ENCODE results near the gene ZNF799.
A peak's percentile ranks its signal among the peaks of the same experiment; 100 is the strongest.
"Not testable (repeated sequence)": the region's sequence is repeated elsewhere in the genome, so short reads cannot be mapped to it uniquely, and the experiment has no call there.

The ZNF799 gene

GRCh38 chr19:12400633-12401502 lies at the start of gene ZNF799:
Gene ZNF799, minus strand, starts transcription at chr19:12401271. Its CDS starts 201 bp downstream, at chr19:12401070.
- DNase-seq, result peak; percentile 84

DNA sequence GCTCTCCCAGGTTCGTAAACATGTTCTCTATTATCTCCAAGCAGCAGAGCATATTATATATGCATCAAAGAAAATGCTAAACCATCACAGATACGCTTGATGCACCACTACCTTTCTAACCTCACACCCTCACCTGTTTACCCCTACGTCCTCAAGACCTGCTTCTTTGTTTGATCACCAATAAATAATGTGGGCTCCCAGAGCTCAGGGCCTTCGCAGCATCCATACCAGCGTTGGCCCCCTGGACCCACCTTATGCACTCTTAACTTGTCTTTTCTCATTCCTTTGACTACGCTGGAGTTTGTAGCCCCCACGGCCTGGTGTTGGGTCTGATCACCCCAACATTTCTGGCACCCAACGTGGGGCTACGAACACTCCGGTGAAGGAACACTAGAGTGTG lies 49.8 kb upstream of the ZNF799 start:
- no peak for DNase-seq

DNA sequence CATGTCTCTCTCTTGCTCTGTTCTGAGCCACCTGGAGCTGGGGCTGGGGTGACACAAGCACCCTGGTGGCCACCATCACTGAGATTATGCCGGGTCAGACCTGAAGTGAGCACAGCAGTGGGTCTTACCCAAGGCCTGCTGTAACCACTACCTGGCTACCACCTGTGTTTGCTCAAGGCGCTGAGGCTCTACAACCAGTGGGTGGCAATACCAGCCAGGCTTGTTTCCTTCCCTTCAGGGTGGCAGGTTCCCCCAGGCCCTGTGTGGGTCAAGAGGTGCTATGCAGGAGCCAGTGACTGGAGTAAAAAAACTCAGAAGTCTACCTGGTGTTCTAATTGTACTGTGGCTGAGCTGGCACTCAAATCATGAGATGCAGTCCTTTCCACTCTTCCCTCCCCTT lies 47.7 kb upstream of the ZNF799 start:
- no peak for DNase-seq

- peak; percentile 98 for DNase-seq
Observed at GRCh38 chr19:12440541-12441316, 39.7 kb upstream of the ZNF799 start, which contains the start of gene ZNF443. Gene ZNF443, minus strand, starts transcription at chr19:12441021. Its CDS starts 107 bp downstream, at chr19:12440914.

GRCh38 chr19:12439686-12440540 lies 38.8 kb upstream of the ZNF799 start:
- peak; percentile 42 for DNase-seq

DNA sequence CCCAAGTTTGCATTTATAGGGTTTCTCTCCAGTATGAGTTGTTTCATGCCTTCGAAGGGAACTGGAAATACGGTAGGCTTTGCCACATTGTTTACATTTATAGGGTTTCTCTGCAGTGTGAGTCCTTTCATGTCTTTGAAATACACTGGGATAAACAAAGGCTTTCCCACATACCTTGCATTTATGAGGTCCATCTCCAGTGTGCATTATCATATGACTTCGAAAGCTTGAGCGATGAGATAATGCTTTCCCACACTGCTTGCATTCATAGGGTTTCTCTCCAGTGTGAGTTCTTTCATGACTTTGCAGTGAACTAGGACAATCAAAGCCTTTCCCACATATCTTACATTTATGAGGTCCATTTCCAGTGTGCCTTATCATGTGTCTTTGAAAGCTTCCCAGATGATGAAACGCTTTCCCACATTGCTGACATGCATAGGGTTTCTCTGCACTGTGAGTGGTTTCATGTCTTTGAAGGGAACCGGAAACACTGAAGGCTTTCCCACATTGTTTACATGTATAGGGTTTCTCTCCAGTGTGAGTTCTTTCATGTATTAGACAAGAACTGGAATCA lies 29.7 kb upstream of the ZNF799 start:
- DNase-seq, result not testable (repeated sequence)

GRCh38 chr19:12425888-12426274 lies 24.8 kb upstream of the ZNF799 start:
- no peak for DNase-seq

GRCh38 chr19:12425236-12425887 lies 24.3 kb upstream of the ZNF799 start:
- no peak for DNase-seq

- DNase-seq, result not testable (repeated sequence)
Observed at GRCh38 chr19:12417273-12417672, 16.2 kb upstream of the ZNF799 start.

DNA sequence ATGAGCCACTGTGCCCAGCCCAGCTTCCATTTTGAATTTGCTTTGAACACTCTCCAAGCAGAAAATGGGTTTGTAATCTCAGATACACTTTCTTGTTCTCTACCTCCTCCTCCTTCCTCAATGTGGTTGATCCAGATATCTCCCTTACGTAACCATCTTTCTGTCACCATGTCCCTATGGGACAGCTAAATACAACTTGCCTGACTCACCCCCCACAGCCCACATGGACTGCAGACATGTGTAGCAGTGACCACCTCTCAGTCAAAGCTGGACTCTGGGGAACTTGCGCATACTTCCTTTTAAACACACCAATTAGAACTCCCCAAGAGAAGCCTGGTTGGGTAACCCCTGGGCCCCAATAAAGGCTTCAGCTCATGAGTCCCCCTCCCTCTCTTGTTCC lies 10.8 kb upstream of the ZNF799 start:
- no peak for DNase-seq

GRCh38 chr19:12399901-12400632 lies 1.0 kb downstream of the ZNF799 start:
- DNase-seq, result peak; percentile 16

DNA sequence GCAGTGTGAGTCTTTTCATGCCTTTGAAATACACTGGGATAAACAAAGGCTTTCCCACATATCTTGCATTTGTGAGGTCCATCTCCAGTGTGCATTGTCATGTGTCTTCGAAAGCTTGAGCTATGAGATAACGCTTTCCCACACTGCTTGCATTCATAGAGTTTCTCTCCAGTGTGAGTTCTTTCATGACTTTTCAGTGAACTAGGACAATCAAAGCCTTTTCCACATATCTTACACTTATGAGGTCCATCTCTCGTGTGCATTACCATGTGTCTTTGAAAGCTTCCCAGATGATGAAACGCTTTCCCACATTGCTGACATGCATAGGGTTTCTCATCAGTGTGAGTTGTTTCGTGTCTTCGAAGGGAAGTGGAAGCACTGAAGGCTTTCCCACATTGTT lies 9.9 kb downstream of the ZNF799 start:
- DNase-seq, result not testable (repeated sequence)

DNA sequence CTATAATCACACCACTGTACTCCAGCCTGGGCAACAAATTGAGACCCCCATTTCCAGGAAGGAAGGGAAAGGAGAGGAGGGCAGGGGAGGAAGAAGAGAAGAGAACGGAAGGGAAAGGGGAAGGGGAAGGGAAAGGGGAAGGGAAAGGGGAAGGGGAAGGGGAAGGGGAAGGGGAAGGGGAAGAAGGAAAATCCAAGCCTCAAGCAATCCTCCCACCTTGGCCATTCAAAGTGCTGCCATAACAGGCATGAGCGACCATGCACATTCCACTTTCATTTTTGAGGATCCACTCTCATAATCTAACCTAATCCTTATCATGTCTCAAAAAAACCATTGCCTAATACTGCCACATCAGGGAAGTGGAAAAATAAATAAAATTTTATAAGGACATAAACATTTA lies 14.7 kb downstream of the ZNF799 start:
- DNase-seq, result not testable (repeated sequence)

- no peak for DNase-seq
Observed at GRCh38 chr19:12380444-12380737, 20.7 kb downstream of the ZNF799 start.

DNA sequence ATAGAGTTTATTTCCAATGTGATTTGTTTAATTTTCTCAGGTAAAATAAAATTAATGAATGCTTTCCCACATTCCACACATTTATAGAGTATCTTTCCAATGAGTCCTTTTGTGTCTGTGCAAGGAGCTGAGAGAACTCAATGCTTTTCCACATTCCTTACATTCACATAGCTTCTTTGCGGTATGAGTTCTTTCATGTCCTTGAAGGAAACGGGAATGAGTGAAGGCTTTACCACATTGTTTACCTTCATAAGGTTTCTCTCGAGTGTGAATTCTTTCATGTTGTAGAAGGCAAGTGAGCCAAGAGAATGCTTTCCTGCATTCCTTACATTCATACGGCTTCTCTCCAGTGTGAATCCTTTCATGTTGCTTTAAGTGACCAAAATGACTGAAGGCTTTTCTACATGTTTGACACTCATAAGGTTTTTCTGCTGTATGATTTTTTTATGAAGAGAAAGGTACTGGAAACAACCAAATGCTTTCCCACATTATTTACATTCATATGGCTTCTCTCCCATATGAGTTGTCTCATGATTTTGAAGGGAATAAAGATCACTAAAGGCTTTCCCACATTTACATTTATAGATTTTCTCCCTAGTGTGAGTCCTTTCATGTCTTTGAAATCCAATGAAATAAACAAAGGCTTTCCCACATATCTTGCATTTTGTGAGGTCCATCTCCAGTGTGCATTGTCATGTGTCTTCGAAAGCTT lies 21.2 kb downstream of the ZNF799 start:
- no peak for DNase-seq

- no peak for DNase-seq
Observed at GRCh38 chr19:12374026-12374425, 27.0 kb downstream of the ZNF799 start.

DNA sequence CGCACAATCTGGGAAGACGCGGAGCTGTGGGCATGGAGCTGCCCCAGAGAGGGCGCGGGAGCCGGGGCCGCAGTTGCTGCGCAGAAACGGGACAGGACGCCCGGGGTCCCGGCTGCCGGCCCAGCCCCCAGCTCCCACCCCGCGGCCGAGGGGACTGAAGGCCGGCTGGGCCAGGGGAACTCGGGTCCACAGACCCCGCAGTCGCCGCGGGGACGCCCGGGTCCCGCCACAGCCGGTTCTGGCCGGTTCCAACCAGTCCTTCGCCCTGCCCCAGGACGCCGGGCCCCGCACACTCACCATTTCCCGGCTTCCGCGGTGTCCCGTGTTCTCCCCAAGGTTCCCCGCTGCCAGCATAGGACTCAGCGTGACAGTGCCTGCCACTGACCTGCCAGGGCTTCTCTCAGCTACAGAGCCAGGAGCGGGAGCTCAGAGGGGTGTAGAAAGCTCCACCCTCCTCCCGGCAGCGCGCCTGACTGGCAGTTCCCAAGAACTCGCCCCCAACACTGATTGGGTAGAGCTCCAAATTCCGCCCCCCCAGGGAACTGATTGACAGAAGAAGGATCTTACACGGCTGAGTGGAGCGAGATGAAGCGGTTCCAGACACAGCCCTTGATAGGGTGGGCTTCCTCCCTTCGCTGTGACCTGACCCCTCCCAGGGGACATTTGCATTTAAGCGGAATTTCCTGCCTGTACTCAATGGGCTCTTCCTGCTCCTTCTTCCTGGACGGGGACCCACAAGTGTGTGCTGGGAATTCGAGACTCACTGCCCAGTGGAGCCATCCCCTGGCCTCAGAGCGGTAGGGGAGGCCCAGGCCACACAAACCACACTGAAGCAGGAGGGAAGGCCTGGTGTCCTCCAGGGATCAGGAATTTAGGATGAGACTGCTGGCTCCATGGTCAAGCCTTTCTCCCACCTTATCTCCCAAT lies 35.6 kb downstream of the ZNF799 start, which contains the start of gene ZNF442:
TSS of gene ZNF442 (minus strand) at position 448 of the 927 bp plus-strand sequence. CDS start 2,052 bp downstream, outside the sequence.
- DNase-seq, result peak; percentile 84

DNA sequence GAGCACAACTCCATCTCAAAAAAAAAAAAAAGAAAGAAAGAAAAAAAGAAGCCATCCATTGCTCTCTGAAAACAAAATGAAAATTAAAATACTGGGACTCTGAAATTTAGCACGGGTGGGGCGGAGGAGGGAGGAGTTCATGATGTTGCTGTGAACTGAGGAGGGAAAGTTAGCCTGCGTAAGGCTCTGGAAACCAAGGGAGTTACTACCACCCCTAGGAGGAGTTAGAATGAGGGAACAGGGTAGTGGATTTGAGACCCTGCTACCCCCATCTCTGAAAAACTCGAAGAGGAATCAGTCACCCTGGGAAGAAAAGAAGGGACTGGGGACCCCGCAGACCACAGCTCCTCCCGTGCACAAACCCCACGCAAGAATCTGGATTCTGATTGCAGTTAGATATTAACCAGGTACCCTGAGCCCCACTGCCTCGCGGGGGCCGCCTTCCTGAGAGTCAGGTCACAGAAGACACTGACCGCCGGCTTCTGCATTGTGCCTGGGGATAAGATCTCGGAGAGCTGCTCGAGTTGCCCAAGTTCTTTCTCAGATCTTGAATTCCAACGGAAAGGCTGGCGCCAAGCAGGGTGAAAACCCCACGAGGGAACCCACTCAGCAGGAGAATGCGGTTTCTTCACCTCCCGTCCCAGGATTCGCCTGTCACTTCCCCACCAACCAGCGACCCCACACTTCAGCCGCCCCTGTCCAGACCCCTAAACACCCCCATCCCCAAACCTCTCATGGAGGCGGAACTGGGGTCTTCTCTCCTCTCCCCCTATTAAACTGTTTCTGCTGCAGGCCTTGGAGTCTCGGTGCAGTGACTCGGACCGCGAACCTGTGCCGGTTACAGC lies 36.5 kb downstream of the ZNF799 start:
- DNase-seq, result no peak

Measured in CD4-positive, alpha-beta T cell treated with Interleukin-12 subunit alpha and Interleukin-12 subunit beta, for 1 hour (primary cell).